ENCODE measurements around the gene SFMBT1. TPM values are rescaled to one million over a fixed set of nuclear protein-coding genes. Genes with fewer than 3 reads are reported as not detected.

The SFMBT1 gene
- total RNA-seq, 1 experiment from 2014 or later = 11.8 TPM

- intact Hi-C loops (cut with micrococcal nuclease) = no loop called here
- H3K4me3 Mint-ChIP-seq (ENCODE audit: unreplicated experiment) = no peak overlapping the region
- no TSS peak for BruUV-seq (replicated peaks)
- no peak overlapping the region for H3K27ac Mint-ChIP-seq (ENCODE audit: low read depth, unreplicated experiment)
- no peaks in the 10 kb centered on the region for H3K9me3 Mint-ChIP-seq (ENCODE audit: unreplicated experiment)
- POLR2A ChIA-PET = interaction anchor here (0.8 to 1.4 kb wide), 2 partner anchors 105 to 160 kb away, joined by 3 read pairs; partner anchors contain the start of gene NEK4
- no peak for DNase-seq (ENCODE audit: unreplicated experiment)
- TF ChIP-seq CTCF (IDR thresholded peaks at IDR 0.05; ENCODE audit: unreplicated experiment) = no peak
- no peaks in the 10 kb centered on the region for H3K4me1 Mint-ChIP-seq (ENCODE audit: insufficient read depth, unreplicated experiment)
- CTCF ChIA-PET = interaction anchor here (0.6 to 2.2 kb wide), 6 partner anchors 14 to 188 kb away, joined by 3 to 9 read pairs (median 4); no protein-coding TSS in a partner anchor
- no peaks in the 10 kb centered on the region for H3K27me3 Mint-ChIP-seq (ENCODE audit: insufficient read depth, unreplicated experiment)
- H3K36me3 Mint-ChIP-seq (ENCODE audit: insufficient read depth, unreplicated experiment) = peaks cover 4% of the 10 kb centered on the region
Measured at GRCh38 chr3:52931328-52931727, 114.5 kb downstream of the SFMBT1 start.

- Mint-ChIP-seq H3K4me3 (ENCODE audit: unreplicated experiment) (no peak overlapping the region), H3K36me3 (ENCODE audit: insufficient read depth, unreplicated experiment) (peaks cover 4% of the 10 kb centered on the region), H3K27ac (ENCODE audit: low read depth, unreplicated experiment) (no peak overlapping the region), H3K4me1 (ENCODE audit: insufficient read depth, unreplicated experiment) (no peaks in the 10 kb centered on the region), H3K9me3 (ENCODE audit: unreplicated experiment) (no peaks in the 10 kb centered on the region), H3K27me3 (ENCODE audit: insufficient read depth, unreplicated experiment) (no peaks in the 10 kb centered on the region)
- intact Hi-C loops (cut with micrococcal nuclease) = no loop called here
- POLR2A ChIA-PET = interaction anchor here (1.4 kb wide), 1 partner anchor 106 kb away, joined by 3 read pairs; no protein-coding TSS in a partner anchor
- CTCF ChIA-PET = interaction anchor here (0.6 to 1.7 kb wide), 3 partner anchors 14 to 78 kb away, joined by 3 to 5 read pairs (median 3); no protein-coding TSS in a partner anchor
- DNase-seq (ENCODE audit: unreplicated experiment) = no peak
- TF ChIP-seq CTCF (IDR thresholded peaks at IDR 0.05; ENCODE audit: unreplicated experiment) = no peak
- BruUV-seq (replicated peaks) = no TSS peak
Measured at GRCh38 chr3:52930748-52931147, 115.1 kb downstream of the SFMBT1 start.

- ChIA-PET POLR2A (no interaction called here), CTCF (interaction anchor here (1.0 to 1.4 kb wide), 3 partner anchors 10 to 12 kb away, joined by 3 to 6 read pairs (median 3); no protein-coding TSS in a partner anchor)
- no peak overlapping the region for H3K4me3 Mint-ChIP-seq (ENCODE audit: unreplicated experiment)
- intact Hi-C loops (cut with micrococcal nuclease) = no loop called here
- no peaks in the 10 kb centered on the region for H3K27me3 Mint-ChIP-seq (ENCODE audit: insufficient read depth, unreplicated experiment)
- BruUV-seq (replicated peaks) = no TSS peak
- peaks cover 18% of the 10 kb centered on the region for H3K36me3 Mint-ChIP-seq (ENCODE audit: insufficient read depth, unreplicated experiment)
- no peak for DNase-seq (ENCODE audit: unreplicated experiment)
- no peak overlapping the region for H3K27ac Mint-ChIP-seq (ENCODE audit: low read depth, unreplicated experiment)
- TF ChIP-seq CTCF (IDR thresholded peaks at IDR 0.05; ENCODE audit: unreplicated experiment) = no peak
- H3K9me3 Mint-ChIP-seq (ENCODE audit: unreplicated experiment) = no peaks in the 10 kb centered on the region
- H3K4me1 Mint-ChIP-seq (ENCODE audit: insufficient read depth, unreplicated experiment) = no peaks in the 10 kb centered on the region
Measured at GRCh38 chr3:52926554-52926953, 119.3 kb downstream of the SFMBT1 start.

GRCh38 chr3:52925405-52926313 is 120.2 kb downstream of the SFMBT1 start:
- POLR2A ChIA-PET = no interaction called here
- H3K4me3 Mint-ChIP-seq (ENCODE audit: unreplicated experiment) = no peak overlapping the region
- no peaks in the 10 kb centered on the region for H3K4me1 Mint-ChIP-seq (ENCODE audit: insufficient read depth, unreplicated experiment)
- H3K36me3 Mint-ChIP-seq (ENCODE audit: insufficient read depth, unreplicated experiment) = peaks cover 18% of the 10 kb centered on the region
- intact Hi-C loops (cut with micrococcal nuclease) = no loop called here
- no peak overlapping the region for H3K27ac Mint-ChIP-seq (ENCODE audit: low read depth, unreplicated experiment)
- H3K27me3 Mint-ChIP-seq (ENCODE audit: insufficient read depth, unreplicated experiment) = no peaks in the 10 kb centered on the region
- BruUV-seq (replicated peaks) = no TSS peak
- DNase-seq (ENCODE audit: unreplicated experiment) = no peak
- CTCF ChIA-PET = interaction anchor here (1.1 to 1.2 kb wide), 2 partner anchors 13 to 43 kb away, joined by 3 read pairs; no protein-coding TSS in a partner anchor
- H3K9me3 Mint-ChIP-seq (ENCODE audit: unreplicated experiment) = no peaks in the 10 kb centered on the region
- no peak for TF ChIP-seq CTCF (IDR thresholded peaks at IDR 0.05; ENCODE audit: unreplicated experiment)

Measured in MCF 10A (cell line).